ENCODE measurements around the gene SENP5.

GRCh38 chr3:196969660-196970546 lies 102.2 kb downstream of the SENP5 start:
- no peak for TF ChIP-seq POLR2A (IDR thresholded peaks at IDR 0.05)
- peak; percentile 80 to 97 (median 90) for TF ChIP-seq CTCF (IDR thresholded peaks at IDR 0.05)

Data from prostate gland (tissue), 2 donors.